GM18505 (cell line): ENCODE results near the gene ADAMTS19.
A peak's percentile ranks its signal among the peaks of the same experiment; 100 is the strongest.
"Not testable (repeated sequence)": the region's sequence is repeated elsewhere in the genome, so short reads cannot be mapped to it uniquely, and the experiment has no call there.

Source experiments
- ATAC-seq: cut with Tn5 transposase; IDR thresholded peaks from one replicate; pipeline ENCODE4 v1.9.1; 2021; ENCODE audit not compliant: unreplicated experiment
- POLR2A ChIP-seq: IDR thresholded peaks from 4 replicates; pipeline ENCODE4 v1.6.1; 2011; ENCODE audit warnings: borderline replicate concordance; ENCODE audit not compliant: insufficient read depth, insufficient read length; ENCODE audit errors: extremely low read depth

Gene ADAMTS19

GRCh38 chr5:129499208-129499852 is 39.2 kb downstream of the ADAMTS19 start:
- TF ChIP-seq POLR2A, result no peak

GRCh38 chr5:129500101-129500500 is 40.0 kb downstream of the ADAMTS19 start:
- no peak for ATAC-seq

More at GRCh38 chr5:129499208-129499852, 39.2 kb downstream of the ADAMTS19 start:
- peak; percentile 75 for ATAC-seq

GRCh38 chr5:129506086-129506485 is 46.0 kb downstream of the ADAMTS19 start:
- ATAC-seq, result no peak
- TF ChIP-seq POLR2A, result no peak

More at GRCh38 chr5:129500101-129500500, 40.0 kb downstream of the ADAMTS19 start:
- no peak for TF ChIP-seq POLR2A

- ATAC-seq, result no peak
- no peak for TF ChIP-seq POLR2A
Observed at GRCh38 chr5:129506950-129507349, 46.9 kb downstream of the ADAMTS19 start.

GRCh38 chr5:129507527-129507926 is 47.4 kb downstream of the ADAMTS19 start:
- ATAC-seq, result no peak
- no peak for TF ChIP-seq POLR2A

- no peak for ATAC-seq
- no peak for TF ChIP-seq POLR2A
Observed at GRCh38 chr5:129508606-129509005, 48.5 kb downstream of the ADAMTS19 start.

GRCh38 chr5:129509363-129509975 is 49.4 kb downstream of the ADAMTS19 start:
- no peak for ATAC-seq
- TF ChIP-seq POLR2A, result no peak

- ATAC-seq, result no peak
Observed at GRCh38 chr5:129511291-129511690, 51.2 kb downstream of the ADAMTS19 start.

GRCh38 chr5:129541051-129541450 is 81.0 kb downstream of the ADAMTS19 start:
- ATAC-seq, result no peak
- TF ChIP-seq POLR2A, result no peak

More at GRCh38 chr5:129511291-129511690, 51.2 kb downstream of the ADAMTS19 start:
- TF ChIP-seq POLR2A, result no peak

GRCh38 chr5:129541648-129542251 is 81.7 kb downstream of the ADAMTS19 start:
- no peak for TF ChIP-seq POLR2A
- peak; percentile 82 for ATAC-seq

GRCh38 chr5:129547137-129547536 is 87.0 kb downstream of the ADAMTS19 start:
- ATAC-seq, result no peak
- TF ChIP-seq POLR2A, result no peak

GRCh38 chr5:129554134-129554904 is 94.2 kb downstream of the ADAMTS19 start:
- no peak for ATAC-seq

GRCh38 chr5:129563585-129563984 is 103.5 kb downstream of the ADAMTS19 start:
- TF ChIP-seq POLR2A, result no peak
- no peak for ATAC-seq

More at GRCh38 chr5:129554134-129554904, 94.2 kb downstream of the ADAMTS19 start:
- TF ChIP-seq POLR2A, result no peak

GRCh38 chr5:129569295-129569694 is 109.2 kb downstream of the ADAMTS19 start:
- no peak for ATAC-seq
- TF ChIP-seq POLR2A, result no peak

GRCh38 chr5:129572060-129572459 is 112.0 kb downstream of the ADAMTS19 start:
- TF ChIP-seq POLR2A, result no peak
- no peak for ATAC-seq

- not testable (repeated sequence) for ATAC-seq
Observed at GRCh38 chr5:129584496-129584895, 124.4 kb downstream of the ADAMTS19 start.
